ENCODE results near the gene ZNF486.

GRCh38 chr19:20233105-20233504 lies 66.1 kb downstream of the ZNF486 start:
- TF ChIP-seq CTCF (IDR thresholded peaks at IDR 0.05; ENCODE audit: borderline replicate concordance, extremely low read depth, low read length, poor library complexity, severe bottlenecking) (no peak), EZH2 (IDR thresholded peaks at IDR 0.05; ENCODE audit: borderline replicate concordance, low read depth, low read length, severe bottlenecking) (no peak)
